Measurements from ENCODE around the gene KSR1. TPM values are rescaled to one million over a fixed set of nuclear protein-coding genes. Genes with fewer than 3 reads are reported as not detected.
"Not testable (repeated sequence)": the region's sequence is repeated elsewhere in the genome, so short reads cannot be mapped to it uniquely, and the experiment has no call there.

The KSR1 gene
- total and polyA plus RNA-seq, 10 of the 15 experiments (the other 5 are each of a cell fraction or from before 2014, with no cell fraction given): 0.97 to 66.6 (median 22.9) TPM

DNA sequence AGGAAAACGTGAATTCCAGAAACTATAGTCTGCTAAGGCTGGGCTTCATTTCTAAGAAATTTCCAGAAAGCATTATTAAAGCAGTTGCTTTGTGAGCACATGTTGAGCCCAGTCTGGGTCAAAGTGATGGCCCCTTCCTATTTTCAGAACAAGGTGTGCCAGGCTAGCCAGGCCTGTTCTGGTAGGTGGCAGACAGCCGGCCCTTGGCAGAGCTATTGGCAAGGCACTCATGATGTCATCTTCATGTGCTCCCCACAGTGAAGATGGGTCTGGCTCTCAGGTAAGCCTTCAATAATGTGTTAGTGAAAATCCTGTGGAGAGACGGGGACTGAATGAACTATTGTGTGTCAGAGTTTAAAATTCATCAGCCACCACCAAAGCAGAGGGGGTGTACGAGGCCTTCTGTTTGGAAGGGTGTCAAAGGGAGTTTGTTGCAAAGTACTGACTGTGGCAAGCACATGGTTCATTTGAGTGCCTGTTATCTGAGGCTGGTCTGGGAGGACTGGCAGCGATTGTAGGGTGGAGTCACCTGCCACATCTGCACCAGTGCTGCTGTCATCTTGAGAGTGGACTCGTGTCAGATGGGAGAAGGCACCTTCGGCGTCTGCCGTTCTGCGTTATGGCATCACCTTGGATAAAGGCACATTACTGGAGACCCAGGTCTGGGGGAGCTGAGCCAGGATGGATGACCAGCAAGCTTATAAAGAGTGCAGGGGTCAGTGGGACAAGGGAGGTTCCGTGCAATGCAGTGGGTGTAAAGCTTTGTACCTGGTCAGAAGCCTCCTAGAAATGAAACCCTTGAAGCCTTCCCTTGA, 43.4 kb downstream of the KSR1 start:
- POLR2A ChIA-PET: no interaction called here

DNA sequence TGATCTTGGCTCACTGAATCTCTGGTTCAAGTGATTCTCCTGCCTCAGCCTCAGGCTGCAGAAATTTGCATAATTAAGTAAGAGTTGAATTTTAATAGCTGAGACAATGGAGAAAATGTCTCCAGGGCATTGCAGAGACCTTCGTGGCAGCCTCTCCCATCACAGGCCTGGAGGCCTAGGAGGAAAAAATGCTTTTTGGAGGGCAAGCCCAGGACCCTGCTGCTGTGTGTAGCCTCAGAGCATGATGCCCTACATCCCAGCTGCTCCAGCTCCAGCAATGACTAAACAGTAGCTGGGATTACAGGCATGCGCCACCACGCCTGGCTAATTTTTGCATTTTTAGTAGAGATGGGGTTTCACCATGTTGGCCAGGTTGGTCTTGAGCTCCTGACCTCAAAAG, 45.1 kb downstream of the KSR1 start:
- SMC1A ChIA-PET (ENCODE audit: uncharacterized antibody, unreplicated experiment): interaction anchor here (1.0 to 11.6 kb wide), 4 partner anchors 13 to 41 kb away, joined by 3 to 139 read pairs (median 4); no protein-coding TSS in a partner anchor
- ATAC-seq; BruUV-seq (replicated peaks); H3K9me3 ChIP-seq (replicated peaks; ENCODE audit: control insufficient read depth, insufficient read depth, low read length); H3K9ac ChIP-seq (ENCODE audit: control insufficient read depth, insufficient read depth, low read length); H2AFZ ChIP-seq (ENCODE audit: control insufficient read depth, low read depth, low read length); H3K27ac ChIP-seq (ENCODE audit: control insufficient read depth, insufficient read depth); H4K20me1 ChIP-seq (ENCODE audit: control insufficient read depth, insufficient read depth); in situ Hi-C loops (cut with MboI); DNase-seq (ENCODE audit: low read depth, low spot score); H3K4me2 ChIP-seq (ENCODE audit: control insufficient read depth, insufficient read depth); intact Hi-C loops (cut with micrococcal nuclease; ENCODE audit: unreplicated experiment); H3K27me3 ChIP-seq (replicated peaks in 1 of 2; ENCODE audit: control insufficient read depth in 2 of 2, insufficient read depth in 2 of 2, low read length in 1 of 2); CTCF ChIA-PET; FAIRE-seq; H3K4me3 ChIP-seq: not testable (repeated sequence)
- RAD21 ChIA-PET (ENCODE audit: unreplicated experiment): interaction anchor here (0.7 to 1.7 kb wide), 3 partner anchors 10 to 20 kb away, joined by 3 to 5 read pairs (median 4); no protein-coding TSS in a partner anchor
- POLR2A ChIA-PET: interaction anchor here (0.6 to 0.9 kb wide), 6 partner anchors 16 to 385 kb away, joined by 3 to 11 read pairs (median 4); no protein-coding TSS in a partner anchor
- Histone ChIP-seq H3K79me2 (ENCODE audit: control insufficient read depth, insufficient read depth, low read length) (peaks cover 37% of the 10 kb centered on the region), H3K36me3 (ENCODE audit: control insufficient read depth in 2 of 2, insufficient read depth in 2 of 2, low read length in 1 of 2) (peaks cover 3 to 13% of the 10 kb centered on the region in 2 experiments; a peak in 3 of 4 replicates), H3K4me1 (ENCODE audit: control insufficient read depth, insufficient read depth, low read length) (peaks cover 32% of the 10 kb centered on the region)
- 100% methylated on average over 3 of the region's 3 CpGs for WGBS (ENCODE audit: insufficient coverage, insufficient replicate concordance, low lambda C conversion rate, missing lambda C conversion rate)

More for the DNA sequence above, 43.4 kb downstream of the KSR1 start:
- Histone ChIP-seq H3K27me3 (replicated peaks in 1 of 2; ENCODE audit: control insufficient read depth in 2 of 2, insufficient read depth in 2 of 2, low read length in 1 of 2) (no peaks in the 10 kb centered on the region), H3K9ac (ENCODE audit: control insufficient read depth, insufficient read depth, low read length) (no peak overlapping the region), H2AFZ (ENCODE audit: control insufficient read depth, low read depth, low read length) (no peak overlapping the region), H3K36me3 (ENCODE audit: control insufficient read depth in 2 of 2, insufficient read depth in 2 of 2, low read length in 1 of 2) (peaks cover 3 to 13% of the 10 kb centered on the region in 2 experiments; a peak in 3 of 4 replicates), H3K79me2 (ENCODE audit: control insufficient read depth, insufficient read depth, low read length) (peaks cover 33% of the 10 kb centered on the region), H3K9me3 (replicated peaks; ENCODE audit: control insufficient read depth, insufficient read depth, low read length) (peaks cover 7% of the 10 kb centered on the region; the same call in 2 of the 3 replicates), H3K4me2 (ENCODE audit: control insufficient read depth, insufficient read depth) (no peak overlapping the region), H4K20me1 (ENCODE audit: control insufficient read depth, insufficient read depth) (no peaks in the 10 kb centered on the region), H3K4me3 (no peak overlapping the region), H3K4me1 (ENCODE audit: control insufficient read depth, insufficient read depth, low read length) (peaks cover 32% of the 10 kb centered on the region), H3K27ac (ENCODE audit: control insufficient read depth, insufficient read depth) (no peak overlapping the region)
- no TSS peak for BruUV-seq (replicated peaks)
- intact Hi-C loops (cut with micrococcal nuclease; ENCODE audit: unreplicated experiment) (loop anchor here (5.0 kb wide), 1 partner anchor 37 kb away; no protein-coding TSS in a partner anchor), in situ Hi-C loops (cut with MboI) (loop anchor here (25.0 kb wide), 2 partner anchors 1063 to 1388 kb away; partner anchors contain the start of genes FLOT2, PIGS and UNC119)
- ChIA-PET CTCF (interaction anchor here (1.2 to 1.4 kb wide), 2 partner anchors 18 to 100 kb away, joined by 3 to 5 read pairs; no protein-coding TSS in a partner anchor), RAD21 (ENCODE audit: unreplicated experiment) (interaction anchor here (1.0 to 1.1 kb wide), 2 partner anchors 9 to 33 kb away, joined by 3 read pairs; no protein-coding TSS in a partner anchor), SMC1A (ENCODE audit: uncharacterized antibody, unreplicated experiment) (interaction anchor here (1.3 to 11.6 kb wide), 6 partner anchors 12 to 45 kb away, joined by 3 to 139 read pairs (median 6); no protein-coding TSS in a partner anchor)
- ATAC-seq (no peak), DNase-seq (ENCODE audit: low read depth, low spot score) (no peak), FAIRE-seq (no peak)
- 94% methylated on average over 11 of the region's 11 CpGs for WGBS (ENCODE audit: insufficient coverage, insufficient replicate concordance, low lambda C conversion rate, missing lambda C conversion rate)
- TF ChIP-seq NFYA (IDR thresholded peaks at IDR 0.05; ENCODE audit: borderline replicate concordance, low read depth, low read length) (no peak), IKZF1 (conservative IDR thresholded peaks at IDR 0.05) (no peak), MEF2B (IDR thresholded peaks at IDR 0.05; ENCODE audit: partially characterized antibody, poor library complexity, severe bottlenecking) (no peak), BMI1 (IDR thresholded peaks at IDR 0.05; ENCODE audit: borderline replicate concordance) (no peak), YY1 (IDR thresholded peaks at IDR 0.05; ENCODE audit: low read depth, low read length) (no peak), TCF3 (IDR thresholded peaks at IDR 0.05; ENCODE audit: borderline replicate concordance, insufficient read depth, low read depth, low read length) (no peak), RUNX3 (IDR thresholded peaks at IDR 0.05; ENCODE audit: low read length) (no peak), GATAD2B (conservative IDR thresholded peaks at IDR 0.05; ENCODE audit: low read depth) (no peak)

All from GM12878 (cell line).